GM21619 (cell line): ENCODE measurements around the gene ZNF268.
A peak's percentile ranks its signal among the peaks of the same experiment; 100 is the strongest.

Experiments
- ATAC-seq: cut with Tn5 transposase; IDR thresholded peaks from one replicate; pipeline ENCODE4 v1.9.1; 2021; ENCODE audit not compliant: unreplicated experiment

ZNF268 gene

DNA sequence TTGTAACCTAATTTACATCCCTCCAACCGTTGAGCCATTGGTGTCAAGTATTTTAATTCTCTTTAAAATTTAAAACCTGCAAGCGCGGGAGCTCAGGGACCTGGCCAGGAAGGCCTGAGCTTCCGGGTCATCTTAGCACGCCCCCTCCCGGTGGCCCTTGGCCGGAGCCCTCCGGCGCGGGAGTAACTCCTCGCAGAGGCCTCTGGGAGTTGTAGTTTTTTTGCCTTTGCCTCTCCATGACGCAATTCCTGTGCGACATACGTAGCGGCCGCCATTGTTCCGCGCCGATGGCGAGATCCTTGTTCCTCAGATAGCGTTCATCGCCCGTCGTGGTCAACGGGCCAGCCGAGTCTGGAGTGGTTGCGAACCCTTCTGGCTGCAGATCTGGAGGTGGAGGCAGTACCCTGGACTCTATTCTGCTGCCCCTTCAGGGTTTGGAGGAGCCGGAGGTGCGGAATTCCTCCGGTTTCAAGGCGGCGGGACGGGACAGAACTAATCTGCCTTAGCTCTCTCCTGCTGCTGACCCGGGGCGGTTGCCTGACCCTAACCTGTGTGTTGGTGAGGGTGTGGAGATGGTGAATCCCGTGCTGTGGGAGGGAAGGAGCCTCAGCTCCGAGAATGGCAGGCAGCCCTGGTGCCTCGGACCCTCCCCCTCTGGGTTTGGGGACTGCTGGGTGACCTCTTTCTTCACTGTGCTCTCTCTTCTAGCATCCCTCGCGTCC is at the start of gene ZNF268:
TSS of gene ZNF268 (plus strand) at position 258 of the 722 bp plus-strand sequence. CDS start 503 bp downstream, outside the sequence.
- ATAC-seq = peak; percentile 91

DNA sequence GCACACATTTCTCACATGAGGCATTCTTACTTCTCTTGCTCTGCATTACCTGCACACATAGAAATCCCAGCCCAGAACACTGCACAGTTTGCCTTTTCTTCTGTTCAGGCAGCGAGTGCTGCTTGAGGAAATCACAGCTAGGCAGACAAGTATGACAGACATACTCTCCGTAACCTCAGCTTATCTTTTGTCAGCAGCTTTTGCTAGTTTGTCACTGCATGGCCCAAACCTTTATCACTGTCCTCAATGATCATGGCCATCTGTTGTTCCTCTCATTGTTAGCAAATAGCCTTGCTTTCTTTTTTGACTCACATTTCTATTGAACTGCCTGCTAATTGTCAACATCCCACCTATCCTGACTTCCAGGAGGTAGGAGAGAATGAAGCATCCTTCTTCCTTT is 45.5 kb upstream of the ZNF268 start:
- ATAC-seq = no peak

DNA sequence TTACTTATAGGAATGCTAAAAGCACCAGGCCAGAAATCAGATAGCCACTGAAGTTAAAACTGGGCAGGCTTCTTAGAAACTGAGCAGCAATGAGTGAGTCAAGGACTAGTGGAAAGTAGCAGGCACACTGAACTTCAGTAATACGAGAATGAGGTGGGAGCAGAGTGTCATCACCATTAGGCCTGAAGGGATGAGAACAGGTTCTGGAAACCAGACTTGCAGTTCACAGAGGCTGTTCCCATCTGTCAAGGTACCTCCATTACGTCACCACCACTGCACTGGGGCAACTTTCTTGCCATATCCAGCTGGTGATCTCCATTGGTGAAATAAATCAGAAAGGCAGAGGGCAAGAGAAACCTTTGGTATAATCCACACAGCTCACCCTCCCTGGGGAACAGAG is 35.3 kb upstream of the ZNF268 start:
- no peak for ATAC-seq

DNA sequence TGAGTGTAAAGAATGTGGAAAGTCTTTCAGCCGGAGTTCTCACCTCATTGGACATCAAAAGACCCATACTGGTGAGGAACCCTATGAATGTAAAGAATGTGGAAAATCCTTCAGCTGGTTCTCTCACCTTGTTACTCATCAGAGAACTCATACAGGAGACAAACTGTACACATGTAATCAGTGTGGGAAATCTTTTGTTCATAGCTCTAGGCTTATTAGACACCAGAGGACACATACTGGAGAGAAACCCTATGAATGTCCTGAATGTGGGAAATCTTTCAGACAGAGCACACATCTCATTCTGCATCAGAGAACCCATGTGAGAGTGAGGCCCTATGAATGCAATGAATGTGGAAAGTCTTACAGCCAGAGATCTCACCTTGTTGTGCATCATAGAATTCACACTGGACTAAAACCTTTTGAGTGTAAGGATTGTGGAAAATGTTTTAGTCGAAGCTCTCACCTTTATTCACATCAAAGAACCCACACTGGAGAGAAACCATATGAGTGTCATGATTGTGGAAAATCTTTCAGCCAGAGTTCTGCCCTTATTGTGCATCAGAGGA is 25.1 kb upstream of the ZNF268 start:
- no peak for ATAC-seq

DNA sequence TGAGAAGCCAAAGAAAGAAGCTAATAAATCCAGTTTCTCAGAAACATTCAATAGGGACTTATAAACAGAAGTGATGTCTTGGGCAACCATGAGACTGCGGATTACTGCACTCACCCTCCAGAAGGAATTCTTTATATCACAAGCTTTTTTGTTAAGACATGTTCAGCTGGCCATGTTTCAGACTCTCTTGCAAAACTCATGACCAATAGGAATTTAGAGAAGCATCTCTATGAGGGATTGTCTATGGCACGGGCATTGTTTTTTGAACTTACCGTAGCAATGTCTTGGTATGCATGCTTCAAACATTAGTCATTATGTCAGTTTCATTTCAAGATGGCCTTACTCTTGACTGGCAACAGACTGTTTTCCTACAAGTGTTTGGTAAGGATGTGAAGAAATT is 15.5 kb upstream of the ZNF268 start:
- ATAC-seq = no peak

DNA sequence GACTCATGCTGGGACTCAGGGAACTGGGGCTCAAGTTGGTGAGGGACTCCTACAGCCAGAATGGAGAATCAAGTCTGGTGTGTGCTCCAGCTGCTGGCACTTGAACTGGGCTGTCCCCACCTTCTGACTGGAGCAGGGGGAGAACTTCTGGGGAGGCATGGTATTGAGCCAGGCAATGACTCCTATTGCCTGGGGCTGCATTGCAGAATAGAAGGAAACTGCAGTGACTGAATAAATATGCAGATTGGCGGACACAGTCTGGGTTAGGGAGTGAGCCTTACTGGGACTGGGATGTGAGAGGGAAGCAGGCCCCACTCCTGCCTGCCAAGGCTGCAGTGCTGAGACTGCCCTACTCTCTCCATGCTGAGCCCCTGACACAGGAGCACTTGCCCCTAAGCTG is 8.8 kb upstream of the ZNF268 start:
- ATAC-seq = no peak

DNA sequence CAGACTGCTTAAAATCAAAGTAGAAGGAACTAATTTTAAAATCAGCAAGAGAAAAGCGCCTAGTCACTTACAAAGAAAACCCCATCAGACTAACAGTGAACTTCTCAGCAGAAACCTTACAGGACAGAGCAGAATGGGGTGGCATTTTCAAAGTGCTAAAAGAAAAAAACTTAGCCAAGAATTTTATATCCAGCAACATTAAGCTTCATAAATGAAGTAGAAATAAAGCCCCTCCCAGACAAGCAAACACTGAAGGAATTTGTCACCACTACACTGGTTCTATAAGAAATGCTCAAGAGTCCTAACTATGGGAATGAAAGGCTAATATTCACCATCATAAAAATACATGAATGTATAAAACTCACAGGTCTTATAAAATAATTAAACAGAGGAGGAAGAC is 6.4 kb upstream of the ZNF268 start:
- ATAC-seq = no peak

DNA sequence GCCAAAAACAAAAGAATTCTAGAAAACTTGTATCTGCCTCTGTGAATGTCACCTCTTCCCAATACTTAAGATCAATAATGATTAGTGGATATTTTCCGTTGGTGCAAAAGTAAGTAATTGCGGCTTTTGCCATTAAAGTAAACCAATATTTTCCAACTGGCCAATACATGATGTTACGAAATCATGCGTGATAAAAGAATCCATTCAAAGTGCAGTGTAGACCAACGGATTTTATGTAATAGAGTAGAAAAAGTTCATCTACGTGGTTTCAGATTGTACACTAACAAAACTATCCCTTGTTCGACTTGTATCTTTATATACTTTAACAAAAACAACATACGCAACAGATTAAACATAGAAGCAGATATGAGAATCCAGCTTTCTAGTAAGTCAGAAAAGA is 626 bp upstream of the ZNF268 start:
- ATAC-seq = no peak

DNA sequence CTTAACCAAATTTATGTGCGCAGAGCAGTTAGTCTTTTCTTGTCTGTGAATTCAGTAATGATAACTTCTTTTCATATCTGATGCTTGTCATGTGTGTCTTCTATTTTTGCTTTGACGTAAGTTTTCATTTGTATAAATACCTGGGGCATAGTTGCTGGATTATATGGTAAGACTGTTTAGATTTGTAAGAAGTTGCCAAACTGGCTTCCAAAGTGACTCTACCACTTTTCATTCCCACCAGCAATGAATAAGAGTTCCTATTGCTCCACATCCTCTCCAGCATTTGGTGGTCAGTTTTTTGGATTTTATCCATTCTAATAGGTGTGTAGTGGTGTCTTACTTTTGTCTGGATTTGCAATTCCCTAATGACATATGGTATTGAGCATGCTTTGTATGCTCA is 8.9 kb downstream of the ZNF268 start:
- ATAC-seq = no peak

DNA sequence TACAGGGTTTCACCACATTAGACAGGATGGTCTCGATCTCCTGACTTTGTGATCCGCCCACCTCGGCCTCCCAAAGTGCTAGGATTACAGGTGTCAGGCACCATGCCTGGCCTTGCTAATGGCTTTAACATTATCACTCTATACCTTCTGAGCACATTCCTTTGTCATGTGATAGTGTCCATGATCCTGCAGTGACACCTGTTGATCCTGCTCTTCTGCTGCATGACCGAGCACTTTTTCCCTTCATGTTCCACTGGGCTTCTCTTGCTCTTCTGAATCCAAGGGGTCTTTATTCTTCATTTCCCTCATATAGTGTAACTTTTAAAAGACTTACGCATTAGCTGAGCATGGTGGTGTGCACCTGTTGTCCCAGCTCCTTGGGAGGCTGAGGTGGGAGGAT is 11.6 kb downstream of the ZNF268 start:
- no peak for ATAC-seq

DNA sequence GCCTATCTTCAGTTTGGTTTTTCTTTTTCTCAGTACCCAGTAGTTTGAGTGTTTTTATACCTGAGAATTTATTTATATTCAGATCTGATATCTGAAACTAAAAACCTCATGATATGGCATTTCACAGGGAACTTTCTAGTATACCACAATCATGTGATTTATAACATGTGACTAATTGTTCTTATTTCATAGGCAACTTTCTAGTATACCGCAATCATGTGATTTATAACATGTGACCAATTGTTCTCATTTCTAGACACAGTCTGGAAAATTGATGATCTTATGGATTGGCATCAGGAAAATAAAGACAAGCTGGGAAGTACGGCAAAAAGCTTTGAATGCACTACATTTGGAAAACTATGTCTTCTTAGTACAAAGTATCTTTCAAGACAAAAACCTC is 20.6 kb downstream of the ZNF268 start:
- no peak for ATAC-seq

DNA sequence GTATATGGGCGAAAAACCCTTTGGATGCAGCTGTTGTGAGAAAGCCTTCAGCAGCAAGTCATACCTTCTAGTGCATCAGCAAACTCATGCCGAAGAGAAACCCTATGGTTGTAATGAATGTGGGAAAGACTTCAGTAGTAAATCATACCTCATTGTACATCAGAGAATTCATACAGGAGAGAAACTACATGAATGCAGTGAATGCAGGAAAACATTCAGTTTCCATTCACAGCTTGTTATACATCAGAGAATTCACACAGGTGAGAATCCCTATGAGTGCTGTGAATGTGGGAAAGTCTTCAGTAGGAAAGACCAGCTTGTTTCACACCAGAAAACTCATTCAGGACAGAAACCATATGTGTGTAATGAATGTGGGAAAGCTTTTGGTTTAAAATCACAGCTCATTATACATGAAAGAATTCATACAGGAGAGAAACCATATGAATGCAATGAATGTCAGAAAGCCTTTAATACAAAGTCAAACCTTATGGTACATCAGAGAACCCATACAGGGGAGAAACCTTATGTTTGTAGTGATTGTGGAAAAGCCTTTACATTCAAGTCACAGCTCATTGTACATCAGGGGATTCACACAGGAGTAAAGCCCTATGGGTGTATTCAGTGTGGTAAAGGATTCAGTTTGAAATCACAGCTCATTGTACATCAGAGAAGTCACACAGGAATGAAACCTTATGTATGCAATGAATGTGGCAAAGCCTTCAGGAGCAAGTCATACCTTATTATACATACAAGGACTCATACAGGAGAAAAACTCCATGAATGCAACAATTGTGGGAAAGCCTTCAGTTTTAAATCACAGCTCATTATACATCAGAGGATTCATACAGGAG is 21.4 kb downstream of the ZNF268 start:
- ATAC-seq = no peak

DNA sequence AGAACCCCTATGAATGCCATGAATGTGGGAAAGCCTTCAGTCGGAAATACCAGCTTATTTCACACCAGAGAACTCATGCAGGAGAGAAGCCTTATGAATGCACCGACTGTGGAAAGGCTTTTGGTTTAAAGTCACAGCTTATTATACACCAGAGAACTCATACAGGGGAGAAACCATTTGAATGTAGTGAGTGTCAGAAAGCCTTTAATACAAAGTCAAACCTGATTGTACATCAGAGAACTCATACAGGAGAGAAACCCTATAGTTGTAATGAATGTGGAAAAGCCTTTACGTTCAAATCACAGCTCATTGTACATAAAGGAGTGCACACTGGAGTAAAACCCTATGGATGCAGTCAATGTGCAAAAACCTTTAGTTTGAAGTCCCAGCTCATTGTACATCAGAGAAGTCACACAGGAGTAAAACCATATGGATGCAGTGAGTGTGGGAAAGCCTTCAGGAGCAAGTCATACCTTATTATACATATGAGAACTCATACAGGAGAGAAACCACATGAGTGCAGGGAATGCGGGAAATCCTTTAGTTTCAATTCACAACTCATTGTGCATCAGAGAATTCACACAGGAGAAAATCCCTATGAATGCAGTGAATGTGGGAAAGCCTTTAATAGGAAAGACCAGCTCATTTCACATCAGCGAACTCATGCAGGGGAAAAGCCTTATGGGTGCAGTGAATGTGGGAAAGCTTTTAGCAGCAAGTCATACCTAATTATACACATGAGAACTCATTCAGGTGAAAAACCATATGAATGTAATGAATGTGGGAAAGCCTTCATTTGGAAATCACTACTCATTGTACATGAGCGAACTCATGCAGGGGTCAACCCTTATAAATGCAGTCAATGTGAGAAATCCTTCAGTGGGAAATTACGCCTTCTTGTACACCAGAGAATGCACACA is 22.3 kb downstream of the ZNF268 start:
- ATAC-seq = no peak

DNA sequence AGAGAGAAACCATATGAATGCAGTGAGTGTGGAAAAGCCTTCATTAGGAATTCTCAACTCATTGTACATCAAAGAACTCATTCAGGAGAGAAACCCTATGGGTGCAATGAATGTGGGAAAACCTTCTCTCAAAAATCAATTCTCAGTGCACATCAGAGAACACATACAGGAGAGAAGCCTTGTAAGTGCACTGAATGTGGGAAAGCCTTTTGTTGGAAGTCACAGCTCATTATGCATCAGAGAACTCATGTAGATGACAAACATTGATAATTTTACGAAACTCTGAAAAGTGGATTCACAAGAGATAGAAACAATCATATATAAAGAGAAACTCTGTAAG is 22.9 kb downstream of the ZNF268 start:
- no peak for ATAC-seq

DNA sequence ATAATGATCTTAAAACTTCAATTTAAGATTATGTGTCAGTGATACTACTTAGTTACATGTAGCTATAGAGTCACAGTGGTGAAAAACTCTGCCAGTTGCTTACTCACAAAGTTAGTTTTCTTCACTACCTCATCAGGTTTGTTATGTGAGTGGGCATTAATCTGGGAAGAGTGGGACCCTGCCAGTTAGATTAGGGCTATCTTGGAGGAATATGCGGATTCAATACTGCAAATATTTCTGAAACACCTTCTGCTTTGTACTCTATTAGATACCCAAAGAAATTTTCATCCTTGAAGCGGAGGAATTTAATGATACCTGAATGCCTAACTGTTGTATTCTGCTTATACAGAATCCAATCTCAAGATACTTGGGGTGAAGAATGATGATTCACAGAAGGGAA is 25.1 kb downstream of the ZNF268 start:
- ATAC-seq = no peak

DNA sequence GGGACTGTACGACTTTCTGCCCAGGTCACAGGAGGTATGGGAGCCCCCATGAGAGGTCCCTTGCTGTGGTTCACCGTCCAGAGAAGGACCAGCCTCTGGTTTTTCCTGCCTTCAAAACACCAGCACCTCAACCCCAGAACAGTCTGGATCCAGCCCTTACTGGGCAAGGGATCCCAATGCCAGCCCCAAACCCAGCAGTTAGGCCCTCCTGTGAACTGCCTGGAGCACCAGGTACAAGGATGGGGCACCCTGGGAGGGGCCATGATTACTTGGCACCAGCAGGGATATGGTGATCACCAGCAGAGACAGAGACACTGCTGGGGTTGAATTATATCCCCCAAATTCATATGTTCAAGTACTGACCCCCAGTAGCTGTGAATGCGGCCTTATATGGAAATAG is 34.4 kb downstream of the ZNF268 start:
- no peak for ATAC-seq

DNA sequence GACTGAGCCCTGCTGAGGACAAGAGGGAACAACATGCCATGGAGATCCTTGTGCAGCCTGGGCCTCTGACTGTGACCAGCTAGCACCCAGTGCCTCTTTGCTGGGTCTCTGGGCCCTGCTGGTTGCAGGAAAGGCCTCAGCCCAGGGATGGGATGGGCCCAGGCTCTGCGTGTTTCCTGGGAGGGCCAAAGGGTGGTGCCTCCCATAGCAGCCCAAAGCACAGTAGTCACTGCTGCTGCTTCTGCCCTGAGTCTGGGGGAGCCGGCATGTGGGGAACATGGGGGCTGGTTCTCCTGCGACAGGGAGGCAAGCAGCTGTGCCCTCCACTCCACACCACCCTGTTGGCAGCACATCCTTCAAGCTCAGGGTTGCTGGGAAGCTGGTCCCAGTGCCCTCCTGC is 35.9 kb downstream of the ZNF268 start:
- no peak for ATAC-seq

DNA sequence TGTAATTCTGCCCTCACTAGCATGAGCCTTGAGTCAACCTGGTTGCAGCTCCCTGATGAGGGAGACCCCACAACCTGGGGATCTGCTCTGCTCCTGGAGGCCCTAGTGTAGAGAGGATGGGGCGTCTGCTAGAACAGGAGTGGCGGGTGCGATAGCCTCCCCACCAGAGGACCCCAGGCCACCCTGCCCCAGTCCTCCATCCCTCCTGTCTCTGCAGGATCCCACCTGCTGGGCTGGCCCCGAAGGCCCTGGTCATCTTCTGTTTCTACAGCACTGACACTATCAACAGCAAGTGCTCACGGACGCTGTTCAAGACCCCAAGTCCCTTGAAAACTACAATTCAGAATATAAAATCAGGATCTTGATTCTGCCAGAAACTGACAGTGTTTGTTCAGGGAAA is 39.2 kb downstream of the ZNF268 start:
- no peak for ATAC-seq

DNA sequence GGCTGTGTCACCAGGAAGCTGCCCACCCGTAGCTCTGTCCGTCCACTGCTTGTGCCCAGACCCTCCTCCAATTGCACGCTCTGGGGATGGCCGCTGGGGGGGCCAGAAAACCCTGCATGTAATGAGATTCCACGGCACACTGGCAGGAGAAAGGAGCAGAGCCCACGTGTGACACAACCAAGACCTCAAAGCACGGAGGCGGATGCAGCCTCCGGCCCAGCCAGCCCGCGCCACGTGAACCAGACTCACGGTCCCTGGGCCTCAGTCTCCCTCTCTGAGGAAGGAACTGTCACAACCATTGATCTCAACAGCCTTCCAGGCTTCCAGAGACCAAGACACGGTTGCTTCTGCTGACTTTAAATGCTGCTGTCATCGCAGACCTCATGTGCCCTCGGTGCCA is 39.9 kb downstream of the ZNF268 start:
- ATAC-seq = no peak

DNA sequence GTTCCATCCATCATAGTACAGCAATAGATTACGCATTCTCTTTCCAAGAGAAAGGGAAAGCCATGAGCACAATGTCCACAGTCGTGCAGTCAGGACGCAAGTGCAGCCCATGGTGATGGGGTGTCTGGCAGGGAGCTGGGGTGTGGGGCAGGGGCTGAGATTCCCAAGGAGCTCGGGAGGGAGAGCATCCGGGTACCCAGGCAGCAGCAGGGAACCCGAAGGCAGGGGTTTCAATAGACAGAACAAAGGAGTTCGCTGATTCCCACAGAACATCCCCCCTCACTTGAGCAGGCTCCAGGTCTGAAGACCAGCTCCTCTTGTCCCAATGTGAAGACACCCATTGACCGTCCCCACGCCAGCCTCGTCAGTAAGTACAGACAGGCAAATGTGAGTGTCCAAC is 40.9 kb downstream of the ZNF268 start:
- ATAC-seq = no peak

DNA sequence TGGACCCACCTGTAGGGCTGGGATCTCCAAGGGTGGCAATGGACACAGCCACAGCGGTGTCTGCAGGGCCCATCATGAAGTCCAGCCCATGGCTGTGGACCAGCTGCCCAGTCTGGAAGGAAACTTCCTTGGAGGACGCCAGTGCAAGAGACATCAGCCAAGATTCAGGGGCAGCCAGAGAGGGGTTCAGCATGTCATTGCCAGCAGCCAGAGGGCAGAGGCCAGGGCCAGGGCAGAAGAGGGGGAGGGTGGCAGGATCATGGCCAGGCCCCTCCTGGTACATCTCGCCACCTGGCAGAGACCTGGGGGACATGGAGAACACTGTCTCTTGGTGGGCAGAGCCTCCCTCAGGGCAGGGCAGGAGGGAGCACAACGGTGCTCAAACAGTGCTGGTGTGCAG is 44.2 kb downstream of the ZNF268 start:
- no peak for ATAC-seq
